ENCODE results near the gene ISL1. TPM values are rescaled to one million over a fixed set of nuclear protein-coding genes. Genes with fewer than 3 reads are reported as not detected.

The ISL1 gene
- total RNA-seq, 2 experiments from 2014 or later = not detected

GRCh38 chr5:51378448-51379330, 4.6 kb upstream of the ISL1 start:
- DNase-seq = no peak
- Mint-ChIP-seq H3K27ac (no peak overlapping the region), H3K36me3 (ENCODE audit: low read depth) (peaks cover 13% of the 10 kb centered on the region), H3K4me3 (no peak overlapping the region), H3K27me3 (ENCODE audit: low read depth) (peaks cover 66% of the 10 kb centered on the region), H3K9me3 (ENCODE audit: insufficient read depth) (peaks cover 5% of the 10 kb centered on the region), H3K4me1 (ENCODE audit: low read depth) (peaks cover 6% of the 10 kb centered on the region)
- no peak for ATAC-seq
- ChIA-PET CTCF (no interaction called here), POLR2A (no interaction called here)

- Mint-ChIP-seq H3K4me1 (ENCODE audit: low read depth) (peaks cover 6% of the 10 kb centered on the region), H3K4me3 (no peak overlapping the region)
Observed at GRCh38 chr5:51379331-51379700, 3.9 kb upstream of the ISL1 start.

GRCh38 chr5:51380603-51381207, 2.5 kb upstream of the ISL1 start:
- Mint-ChIP-seq H3K4me1 (ENCODE audit: low read depth) (peaks cover 6% of the 10 kb centered on the region), H3K27ac (no peak overlapping the region), H3K36me3 (ENCODE audit: low read depth) (peaks cover 14% of the 10 kb centered on the region), H3K9me3 (ENCODE audit: insufficient read depth) (peaks cover 5% of the 10 kb centered on the region), H3K27me3 (ENCODE audit: low read depth) (peaks cover 83% of the 10 kb centered on the region), H3K4me3 (no peak overlapping the region)
- ChIA-PET CTCF (interaction anchor here (1.0 to 1.5 kb wide), 2 partner anchors 12 to 14 kb away, joined by 3 read pairs; no protein-coding TSS in a partner anchor), POLR2A (no interaction called here)
- no peak for DNase-seq
- no peak for ATAC-seq

More at GRCh38 chr5:51379331-51379700, 3.9 kb upstream of the ISL1 start:
- ChIA-PET CTCF (interaction anchor here (1.5 kb wide), 1 partner anchor 11 kb away, joined by 3 read pairs; no protein-coding TSS in a partner anchor), POLR2A (no interaction called here)
- Mint-ChIP-seq H3K36me3 (ENCODE audit: low read depth) (peaks cover 14% of the 10 kb centered on the region), H3K9me3 (ENCODE audit: insufficient read depth) (peaks cover 5% of the 10 kb centered on the region), H3K27ac (no peak overlapping the region), H3K27me3 (ENCODE audit: low read depth) (peaks cover 71% of the 10 kb centered on the region)
- no peak for ATAC-seq
- no peak for DNase-seq

- ChIA-PET CTCF (interaction anchor here (0.9 to 1.1 kb wide), 2 partner anchors 417 to 419 kb away, joined by 4 read pairs; no protein-coding TSS in a partner anchor), POLR2A (no interaction called here)
- ATAC-seq (no peak), DNase-seq (no peak)
- peaks cover 5% of the 10 kb centered on the region for H3K9me3 Mint-ChIP-seq (ENCODE audit: insufficient read depth)
- peaks cover 89% of the 10 kb centered on the region for H3K27me3 Mint-ChIP-seq (ENCODE audit: low read depth)
- H3K4me3 Mint-ChIP-seq = peak overlapping the region; percentile 36
- H3K4me1 Mint-ChIP-seq (ENCODE audit: low read depth) = peaks cover 6% of the 10 kb centered on the region
- H3K36me3 Mint-ChIP-seq (ENCODE audit: low read depth) = peaks cover 14% of the 10 kb centered on the region
- no peak overlapping the region for H3K27ac Mint-ChIP-seq
Observed at GRCh38 chr5:51381761-51382474, 1.3 kb upstream of the ISL1 start.

GRCh38 chr5:51382521-51383130, 622 bp upstream of the ISL1 start:
- CTCF ChIA-PET = interaction anchor here (0.9 to 1.1 kb wide), 2 partner anchors 418 to 419 kb away, joined by 4 read pairs; no protein-coding TSS in a partner anchor
- Mint-ChIP-seq H3K36me3 (ENCODE audit: low read depth) (peaks cover 14% of the 10 kb centered on the region), H3K4me3 (no peak overlapping the region), H3K27ac (peak overlapping the region; percentile 43), H3K27me3 (ENCODE audit: low read depth) (peaks cover 89% of the 10 kb centered on the region), H3K9me3 (ENCODE audit: insufficient read depth) (peaks cover 5% of the 10 kb centered on the region), H3K4me1 (ENCODE audit: low read depth) (peaks cover 6% of the 10 kb centered on the region)
- POLR2A ChIA-PET = no interaction called here
- DNase-seq (no peak), ATAC-seq (no peak)

GRCh38 chr5:51384281-51384840, 1.1 kb downstream of the ISL1 start:
- H3K27ac Mint-ChIP-seq = no peak overlapping the region
- no peak for DNase-seq
- peaks cover 2% of the 10 kb centered on the region for H3K4me1 Mint-ChIP-seq (ENCODE audit: low read depth)
- no peaks in the 10 kb centered on the region for H3K9me3 Mint-ChIP-seq (ENCODE audit: insufficient read depth)
- ChIA-PET CTCF (no interaction called here), POLR2A (no interaction called here)
- no peak overlapping the region for H3K4me3 Mint-ChIP-seq
- peaks cover 9% of the 10 kb centered on the region for H3K36me3 Mint-ChIP-seq (ENCODE audit: low read depth)
- peaks cover 84% of the 10 kb centered on the region for H3K27me3 Mint-ChIP-seq (ENCODE audit: low read depth)
- ATAC-seq = no peak

- ATAC-seq (no peak), DNase-seq (no peak)
- peaks cover 9% of the 10 kb centered on the region for H3K36me3 Mint-ChIP-seq (ENCODE audit: low read depth)
- no peaks in the 10 kb centered on the region for H3K9me3 Mint-ChIP-seq (ENCODE audit: insufficient read depth)
- H3K27ac Mint-ChIP-seq = no peak overlapping the region
- H3K27me3 Mint-ChIP-seq (ENCODE audit: low read depth) = peaks cover 84% of the 10 kb centered on the region
- H3K4me3 Mint-ChIP-seq = no peak overlapping the region
- ChIA-PET POLR2A (no interaction called here), CTCF (no interaction called here)
- H3K4me1 Mint-ChIP-seq (ENCODE audit: low read depth) = peaks cover 2% of the 10 kb centered on the region
Observed at GRCh38 chr5:51385216-51385615, 2.0 kb downstream of the ISL1 start.

- ATAC-seq (no peak), DNase-seq (no peak)
- Mint-ChIP-seq H3K36me3 (ENCODE audit: low read depth) (peaks cover 8% of the 10 kb centered on the region), H3K4me3 (no peak overlapping the region), H3K4me1 (ENCODE audit: low read depth) (peaks cover under 1% of the 10 kb centered on the region), H3K9me3 (ENCODE audit: insufficient read depth) (no peaks in the 10 kb centered on the region), H3K27me3 (ENCODE audit: low read depth) (peaks cover 74% of the 10 kb centered on the region), H3K27ac (no peak overlapping the region)
- ChIA-PET CTCF (no interaction called here), POLR2A (no interaction called here)
Observed at GRCh38 chr5:51386916-51387883, 4.0 kb downstream of the ISL1 start.

- Mint-ChIP-seq H3K27ac (no peak overlapping the region), H3K27me3 (ENCODE audit: low read depth) (peaks cover 72% of the 10 kb centered on the region), H3K4me3 (no peak overlapping the region), H3K36me3 (ENCODE audit: low read depth) (peaks cover 5% of the 10 kb centered on the region), H3K9me3 (ENCODE audit: insufficient read depth) (no peaks in the 10 kb centered on the region), H3K4me1 (ENCODE audit: low read depth) (no peaks in the 10 kb centered on the region)
- ChIA-PET POLR2A (no interaction called here), CTCF (no interaction called here)
- no peak for DNase-seq
- ATAC-seq = no peak
Observed at GRCh38 chr5:51387884-51388275, 4.6 kb downstream of the ISL1 start.

GRCh38 chr5:51388488-51389287, 5.4 kb downstream of the ISL1 start:
- Mint-ChIP-seq H3K9me3 (ENCODE audit: insufficient read depth) (no peaks in the 10 kb centered on the region), H3K27ac (no peak overlapping the region), H3K36me3 (ENCODE audit: low read depth) (peaks cover 1% of the 10 kb centered on the region), H3K27me3 (ENCODE audit: low read depth) (peaks cover 65% of the 10 kb centered on the region), H3K4me1 (ENCODE audit: low read depth) (no peaks in the 10 kb centered on the region), H3K4me3 (no peak overlapping the region)
- DNase-seq (no peak), ATAC-seq (no peak)
- ChIA-PET CTCF (no interaction called here), POLR2A (no interaction called here)
